ENCODE results near the gene CHMP6.
"Not testable (repeated sequence)": the region's sequence is repeated elsewhere in the genome, so short reads cannot be mapped to it uniquely, and the experiment has no call there.

The CHMP6 gene

GRCh38 chr17:81017330-81017729 is 25.7 kb downstream of the CHMP6 start:
- DNase-seq: not testable (repeated sequence)

- no peak for DNase-seq
Observed at GRCh38 chr17:81018044-81018802, 26.6 kb downstream of the CHMP6 start.

- no peak for DNase-seq
Observed at GRCh38 chr17:81019563-81020442, 28.2 kb downstream of the CHMP6 start.

- no peak for DNase-seq
Observed at GRCh38 chr17:81020443-81020766, 28.8 kb downstream of the CHMP6 start.

GRCh38 chr17:81020767-81021497 is 29.3 kb downstream of the CHMP6 start:
- DNase-seq: no peak

GRCh38 chr17:81021531-81022343 is 30.1 kb downstream of the CHMP6 start:
- DNase-seq: no peak

GRCh38 chr17:81022344-81022676 is 30.7 kb downstream of the CHMP6 start:
- DNase-seq: no peak

GRCh38 chr17:81025065-81025740 is 33.6 kb downstream of the CHMP6 start:
- no peak for DNase-seq

- no peak for DNase-seq
Observed at GRCh38 chr17:81025741-81026129, 34.1 kb downstream of the CHMP6 start.

GRCh38 chr17:81026266-81027036 is 34.8 kb downstream of the CHMP6 start:
- DNase-seq: no peak

GRCh38 chr17:81027038-81027437 is 35.4 kb downstream of the CHMP6 start:
- DNase-seq: peak; percentile 51

GRCh38 chr17:81027591-81028505 is 36.2 kb downstream of the CHMP6 start:
- DNase-seq: peak; percentile 26

- no peak for DNase-seq
Observed at GRCh38 chr17:81028506-81028858, 36.8 kb downstream of the CHMP6 start.

GRCh38 chr17:81029859-81030258 is 38.2 kb downstream of the CHMP6 start:
- DNase-seq: no peak

- not testable (repeated sequence) for DNase-seq
Observed at GRCh38 chr17:81030312-81030711, 38.7 kb downstream of the CHMP6 start.

- no peak for DNase-seq
Observed at GRCh38 chr17:81030741-81031565, 39.3 kb downstream of the CHMP6 start.

GRCh38 chr17:81031566-81032550 is 40.2 kb downstream of the CHMP6 start:
- DNase-seq: no peak
